Eye (tissue), 1 donor: Measurements from ENCODE around the gene TNS3.
"Not testable (repeated sequence)": the region's sequence is repeated elsewhere in the genome, so short reads cannot be mapped to it uniquely, and the experiment has no call there.

Source experiments
- DNase-seq: peaks from one replicate; pipeline ENCODE4 v3.0.0-alpha.2; 2015

TNS3 gene

GRCh38 chr7:47266131-47266706 lies 315.7 kb downstream of the TNS3 start:
- DNase-seq: peak; percentile 86

GRCh38 chr7:47265621-47266020 lies 316.3 kb downstream of the TNS3 start:
- DNase-seq: no peak

GRCh38 chr7:47264021-47264651 lies 317.8 kb downstream of the TNS3 start:
- DNase-seq: no peak

DNA sequence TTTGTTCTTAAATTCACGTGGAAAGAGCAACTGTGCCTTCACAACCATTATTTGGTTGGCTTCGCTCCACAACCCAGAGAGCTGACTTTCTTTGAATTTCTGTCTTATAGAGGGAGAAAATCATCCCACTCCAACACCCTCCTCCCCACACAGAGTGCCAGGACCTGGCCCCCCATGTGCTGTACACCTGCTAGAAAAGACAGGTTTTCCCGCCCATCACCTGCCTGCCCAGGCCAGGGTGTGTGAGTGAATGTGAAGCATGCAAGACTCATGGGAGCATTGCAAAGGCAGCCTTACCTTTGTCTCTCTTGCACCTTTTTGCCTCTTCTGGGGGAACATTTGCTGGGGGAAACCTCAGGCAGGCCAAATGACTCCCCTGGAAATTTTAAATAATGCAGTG lies 319.0 kb downstream of the TNS3 start:
- DNase-seq: no peak

DNA sequence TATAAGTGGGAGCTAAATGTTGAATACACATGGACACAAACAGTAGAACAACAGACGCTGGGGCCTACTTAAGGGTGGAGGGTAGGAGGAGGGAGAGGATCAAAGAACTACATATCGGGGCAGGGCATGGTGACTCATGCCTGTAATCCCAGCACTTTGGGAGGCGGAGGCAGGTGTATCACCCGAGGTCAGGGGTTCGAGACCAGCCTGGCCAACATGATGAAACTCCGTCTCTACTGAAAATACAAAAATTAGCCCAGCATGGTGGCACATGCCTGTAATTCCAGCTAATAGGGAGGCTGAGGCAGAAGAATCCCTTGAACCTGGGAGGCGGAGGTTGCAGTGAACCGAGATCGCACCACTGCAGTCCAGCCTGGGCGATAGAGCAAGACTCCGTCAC lies 319.8 kb downstream of the TNS3 start:
- DNase-seq: not testable (repeated sequence)

DNA sequence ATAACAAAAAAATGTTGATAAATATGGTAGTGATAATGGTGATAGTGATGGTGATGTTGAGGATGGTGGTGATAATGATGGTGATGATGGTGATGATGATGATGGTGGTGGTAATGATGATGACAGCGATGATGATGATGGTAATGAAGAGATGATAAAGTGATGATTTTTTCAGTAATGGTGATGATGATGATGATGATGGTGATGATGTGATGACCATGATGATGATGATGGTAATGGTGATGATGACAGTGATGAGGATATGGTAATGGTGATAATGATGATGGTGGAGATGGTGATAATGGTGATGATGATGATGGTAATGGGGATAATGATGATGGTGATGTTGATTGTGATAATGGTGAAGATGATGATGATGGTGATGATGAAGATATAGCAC lies 321.6 kb downstream of the TNS3 start:
- DNase-seq: no peak

DNA sequence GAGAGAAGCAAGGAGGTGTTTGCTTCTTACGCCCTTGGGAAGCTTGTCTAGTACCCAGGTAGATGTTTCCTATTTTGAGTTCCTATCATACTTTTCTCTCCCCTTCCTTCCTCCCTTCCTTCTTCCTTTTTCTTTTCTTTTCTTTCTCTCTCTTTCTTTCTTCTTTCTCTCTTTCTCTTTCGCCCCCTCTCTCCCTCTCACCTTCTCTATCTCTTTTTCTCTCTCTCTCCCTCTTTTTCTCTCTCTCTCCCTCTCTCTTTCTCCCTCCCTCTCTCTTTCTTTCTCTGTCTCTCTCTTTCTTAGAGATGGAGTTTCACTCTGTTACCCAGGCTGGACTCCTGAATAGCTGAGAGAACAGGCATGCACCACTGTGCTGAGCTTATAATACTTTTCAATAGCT lies 322.2 kb downstream of the TNS3 start:
- DNase-seq: no peak

DNA sequence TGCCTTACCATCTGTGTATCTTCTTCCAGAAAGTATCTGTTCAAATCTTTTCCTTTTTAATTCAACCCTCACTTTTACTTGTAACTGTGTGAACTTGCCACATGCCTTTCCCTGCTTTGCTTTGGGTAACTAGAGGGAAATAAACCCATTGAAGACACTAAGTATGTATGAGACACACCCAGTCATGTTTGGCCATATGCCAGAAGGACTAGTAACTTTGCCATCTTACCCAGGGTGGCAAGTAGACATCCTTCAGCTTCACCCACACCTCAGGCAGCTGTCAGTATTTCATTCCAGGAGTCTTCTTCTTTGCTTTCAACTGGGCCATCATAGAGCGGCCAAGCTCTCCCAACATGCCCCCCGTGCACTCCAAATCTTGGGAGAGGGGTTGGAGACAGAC lies 323.1 kb downstream of the TNS3 start:
- no peak for DNase-seq

DNA sequence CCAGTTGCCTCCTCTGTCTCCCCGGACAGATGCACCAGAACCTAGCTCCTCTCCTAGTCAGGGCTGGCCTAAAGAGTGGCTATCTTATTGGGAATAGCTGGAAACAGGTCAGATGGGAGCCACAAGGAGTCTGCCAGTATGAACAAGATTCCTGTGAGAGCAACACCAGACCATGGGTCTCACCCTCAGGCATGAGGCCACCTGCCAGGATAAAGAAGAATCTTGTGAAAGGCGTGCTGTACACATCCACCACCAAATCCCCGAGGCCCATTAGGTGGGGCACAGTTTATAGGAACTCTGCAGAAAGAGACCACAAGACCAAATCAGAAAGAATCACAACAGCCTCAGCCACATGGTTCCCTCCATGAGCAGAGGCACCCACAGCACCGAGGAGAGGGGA lies 325.9 kb downstream of the TNS3 start:
- no peak for DNase-seq

- DNase-seq: no peak
Observed at GRCh38 chr7:47255441-47255840, 326.5 kb downstream of the TNS3 start.

DNA sequence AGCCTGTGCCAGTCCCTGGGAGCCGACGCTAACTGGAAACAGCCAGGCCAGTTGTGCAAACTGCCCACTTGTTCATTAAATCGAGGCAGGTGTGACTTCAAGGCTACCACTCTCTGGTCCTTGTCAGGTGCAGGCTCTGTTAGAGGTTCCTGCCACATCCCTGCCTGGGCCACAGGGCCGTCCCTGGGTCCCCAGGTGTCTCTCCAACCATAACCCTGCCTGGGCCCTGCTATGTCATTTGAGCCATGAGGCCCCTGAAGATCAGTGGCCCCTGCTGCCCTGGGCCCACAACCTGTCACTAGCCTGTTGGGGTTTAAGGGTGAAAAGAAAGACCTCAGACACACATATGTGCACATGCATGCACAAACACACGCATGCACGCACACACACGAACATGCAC lies 326.9 kb downstream of the TNS3 start:
- DNase-seq: no peak

- DNase-seq: peak; percentile 90
Observed at GRCh38 chr7:47254081-47254977, 327.6 kb downstream of the TNS3 start.

DNA sequence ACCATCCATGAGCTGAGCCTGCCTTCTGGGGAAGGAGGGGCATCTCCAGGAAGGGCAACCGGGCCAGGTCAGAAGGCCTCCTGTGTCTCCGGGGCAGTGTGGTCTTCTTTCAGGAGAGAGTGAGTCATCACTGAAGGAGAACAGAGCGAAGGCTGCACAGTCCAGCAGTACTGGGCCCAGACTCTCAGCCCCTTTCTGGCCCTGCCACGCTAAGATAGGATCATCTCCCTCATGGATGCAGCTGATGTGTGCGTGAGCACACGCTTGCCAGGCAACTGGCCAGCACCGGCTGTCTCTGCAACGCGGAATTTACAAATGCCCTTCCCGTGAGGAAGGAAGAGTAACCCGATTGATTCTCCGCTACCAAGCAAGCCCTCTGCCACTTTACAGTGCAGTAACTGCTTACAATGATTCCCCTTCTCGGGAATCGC lies 328.2 kb downstream of the TNS3 start:
- DNase-seq: no peak

DNA sequence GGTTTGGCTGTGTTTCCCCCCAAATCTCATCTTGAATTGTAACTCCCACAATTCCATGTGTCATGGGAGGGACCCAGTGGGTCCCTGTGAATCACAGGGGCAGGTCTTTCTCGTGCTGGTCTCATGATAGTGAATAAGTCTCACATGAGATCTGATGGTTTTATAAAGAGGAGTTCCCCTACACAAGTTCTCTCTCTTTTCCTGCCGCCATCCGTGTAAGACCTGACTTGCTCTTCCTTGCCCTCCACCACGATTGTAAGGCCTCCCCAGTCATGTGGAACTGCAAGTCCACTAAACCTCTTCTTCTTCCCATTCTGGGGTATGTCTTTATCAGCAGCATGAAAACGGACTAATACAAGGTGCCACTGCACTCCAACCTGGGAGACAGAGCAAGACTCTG lies 329.2 kb downstream of the TNS3 start:
- DNase-seq: no peak

DNA sequence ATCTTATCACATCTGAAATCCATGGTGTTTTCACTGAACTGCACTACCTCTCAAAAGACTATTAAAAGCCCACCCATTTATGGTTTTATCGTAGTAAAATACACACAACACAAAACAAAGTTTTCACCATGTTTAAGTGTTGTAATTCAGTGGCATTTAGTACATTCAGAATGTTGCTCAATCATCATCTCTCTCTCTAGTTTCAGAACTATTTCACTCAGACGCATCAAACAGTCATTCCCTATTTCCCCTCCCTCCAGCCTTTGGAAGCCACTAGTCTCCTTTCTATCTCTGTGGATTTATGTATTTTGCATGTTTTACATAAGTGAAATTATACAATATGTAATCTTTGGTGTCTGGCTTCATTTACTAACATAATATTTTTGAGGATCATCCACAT lies 332.6 kb downstream of the TNS3 start:
- DNase-seq: no peak

GRCh38 chr7:47248797-47249196 lies 333.1 kb downstream of the TNS3 start:
- no peak for DNase-seq

- DNase-seq: no peak
Observed at GRCh38 chr7:47247132-47247531, 334.8 kb downstream of the TNS3 start.

GRCh38 chr7:47244692-47245091 lies 337.2 kb downstream of the TNS3 start:
- no peak for DNase-seq

GRCh38 chr7:47241112-47242065 lies 340.5 kb downstream of the TNS3 start:
- DNase-seq: no peak

DNA sequence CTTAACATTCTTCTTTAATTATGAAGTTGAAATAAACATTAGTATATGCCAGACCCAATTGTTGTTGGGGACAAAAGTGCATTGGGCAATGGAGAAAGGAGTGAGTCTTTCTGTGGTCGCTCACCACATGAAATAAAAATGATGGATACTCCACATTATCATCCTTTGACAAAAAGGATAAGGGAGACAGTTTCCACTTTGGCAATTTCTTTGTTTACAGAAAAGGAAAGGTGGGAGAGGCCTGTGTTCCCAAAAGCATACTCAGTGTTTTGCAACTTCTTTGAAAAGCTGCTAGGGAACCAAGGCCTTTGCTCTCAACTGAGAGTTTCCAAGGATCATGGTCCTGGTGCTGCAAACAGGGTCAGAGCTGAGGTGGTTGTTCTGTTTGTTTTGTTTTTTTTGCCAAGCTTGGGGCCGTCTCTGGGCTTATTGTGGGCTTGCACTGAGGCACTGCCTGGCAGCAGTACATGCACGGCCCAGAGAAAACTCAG lies 341.9 kb downstream of the TNS3 start:
- DNase-seq: no peak

GRCh38 chr7:47239034-47239433 lies 342.9 kb downstream of the TNS3 start:
- DNase-seq: no peak

GRCh38 chr7:47236480-47237129 lies 345.3 kb downstream of the TNS3 start:
- no peak for DNase-seq
